Natural killer cell (primary cell): Measurements from ENCODE around the gene SAC3D1. TPM values are rescaled to one million over a fixed set of nuclear protein-coding genes. Genes with fewer than 3 reads are reported as not detected.
A peak's percentile ranks its signal among the peaks of the same experiment; 100 is the strongest.

Source experiments
- ATAC-seq, 3 donors: fragments of 150-1000 bp in 2 of 3; fragments of 200-7000 bp in 1 of 3; cut with Tn5 transposase; 1 replicate in 1 of 3; 2 replicates in 2 of 3; pipeline ENCODE4 v1.10.0; 2021; ENCODE audit warnings: mild to moderate bottlenecking in 2 of 3, moderate library complexity in 2 of 3
- DNase-seq, 2 donors: peaks; one replicate each; pipeline versions ENCODE4 v3.0.0 to v3.0.0-alpha.2; 2013 to 2021; ENCODE audit warnings: mixed read lengths in 1 of 2
- H3K27ac ChIP-seq: one replicate; pipeline ENCODE4 v1.5.1; 2013; ENCODE audit warnings: mild to moderate bottlenecking, low read length
- H3K27me3 ChIP-seq: one replicate; pipeline ENCODE4 v1.6.1; 2013; ENCODE audit warnings: low read length; ENCODE audit not compliant: control insufficient read depth, insufficient read depth
- H3K36me3 ChIP-seq: one replicate; pipeline ENCODE4 v1.6.1; 2013; ENCODE audit warnings: low read length; ENCODE audit not compliant: control insufficient read depth, insufficient read depth
- H3K4me1 ChIP-seq: one replicate; pipeline ENCODE4 v1.6.1; 2013; ENCODE audit warnings: low read length; ENCODE audit not compliant: control insufficient read depth, insufficient read depth
- H3K4me3 ChIP-seq: one replicate; pipeline ENCODE4 v1.5.1; 2013; ENCODE audit warnings: low read length
- H3K9me3 ChIP-seq: one replicate; pipeline ENCODE4 v1.6.1; 2013; ENCODE audit warnings: low read length; ENCODE audit not compliant: control insufficient read depth, insufficient read depth
- H3K27ac Mint-ChIP-seq, 2 donors: one replicate each; pipeline ENCODE4 v1.8.0; 2022; ENCODE audit warnings: mild to moderate bottlenecking in 2 of 2, mixed read lengths in 2 of 2, moderate library complexity in 1 of 2
- H3K27me3 Mint-ChIP-seq, 2 donors: one replicate each; pipeline ENCODE4 v1.8.0; 2022; ENCODE audit warnings: low read depth in 2 of 2, mixed read lengths in 2 of 2
- H3K36me3 Mint-ChIP-seq: one replicate; pipeline ENCODE4 v1.8.0; 2022; ENCODE audit warnings: mixed read lengths
- H3K4me1 Mint-ChIP-seq, 2 donors: one replicate each; pipeline ENCODE4 v1.8.0; 2022; ENCODE audit warnings: mixed read lengths in 2 of 2
- H3K4me3 Mint-ChIP-seq: one replicate; pipeline ENCODE4 v1.8.0; 2022; ENCODE audit warnings: mild to moderate bottlenecking, moderate library complexity, mixed read lengths
- H3K9me3 Mint-ChIP-seq, 2 donors: one replicate each; pipeline ENCODE4 v1.8.0; 2022; ENCODE audit warnings: mixed read lengths in 2 of 2
- CTCF ChIP-seq: fragments of 200-600 bp; IDR thresholded peaks from one replicate; pipeline ENCODE4 v1.8.0; 2022; ENCODE audit warnings: antibody characterized with exemption
- WGBS: methylation state at CpG from one replicate; pipeline ENCODE4 v1.1.7; 2013; ENCODE audit warnings: missing lambda C conversion rate; ENCODE audit not compliant: insufficient coverage; 5-methylcytosine and 5-hydroxymethylcytosine counted together
- intact Hi-C: fragments of 100-400 bp; cut with micrococcal nuclease; formaldehyde crosslinking; loops from one replicate; pipeline ENCODE4 v1.14.2; 2022
- total RNA-seq, 4 donors: library from RNA; stranded (reverse); fragments of 120-200 nt in 1 of 4; gene quantifications; one replicate each; pipeline versions ENCODE4 v1.2.3 to v1.2.4, GENCODE V29; 2013 to 2022

Gene SAC3D1
- total RNA-seq, 3 donors from 2014 or later (not counting 1 experiment from before 2014, with no cell fraction given), result 2.0 to 3.5 (median 2.8) TPM

- Histone ChIP-seq H3K4me3 (peak within 1 kb of the TSS; percentile 93), H3K36me3 (peaks cover 7% of the 10 kb centered on the region), H3K9me3 (no peaks in the 10 kb centered on the region), H3K4me1 (peaks cover 26% of the 10 kb centered on the region), H3K27me3 (no peaks in the 10 kb centered on the region), H3K27ac (peak within 1 kb of the TSS; percentile 100)
- Mint-ChIP-seq H3K27ac (peak within 1 kb of the TSS; percentile 95 to 96), H3K27me3 (no peaks in the 10 kb centered on the region), H3K36me3 (no peaks in the 10 kb centered on the region), H3K9me3 (no peaks in the 10 kb centered on the region), H3K4me3 (peak within 1 kb of the TSS; percentile 95), H3K4me1 (peaks cover 21 to 29% of the 10 kb centered on the region in 2 donors)
- WGBS, result under 1% methylated on average over 96 of the region's 96 CpGs
- peak; percentile 97 for TF ChIP-seq CTCF
- ATAC-seq (peak; percentile 77 to 90 (median 85)), DNase-seq (peak; percentile 86 to 94)
- intact Hi-C loops, result loop anchor here (1.0 to 5.0 kb wide), 4 partner anchors 13 to 167 kb away; partner anchors contain the start of genes SNX15 and ZNHIT2
These were observed 26.9 kb upstream of the SAC3D1 start, which contains the start of gene ARL2 for GRCh38 chr11:65013888-65014725. TSS of gene ARL2 (plus strand) at chr11:65014160. CDS start at chr11:65014208, 48 bp downstream.

DNA sequence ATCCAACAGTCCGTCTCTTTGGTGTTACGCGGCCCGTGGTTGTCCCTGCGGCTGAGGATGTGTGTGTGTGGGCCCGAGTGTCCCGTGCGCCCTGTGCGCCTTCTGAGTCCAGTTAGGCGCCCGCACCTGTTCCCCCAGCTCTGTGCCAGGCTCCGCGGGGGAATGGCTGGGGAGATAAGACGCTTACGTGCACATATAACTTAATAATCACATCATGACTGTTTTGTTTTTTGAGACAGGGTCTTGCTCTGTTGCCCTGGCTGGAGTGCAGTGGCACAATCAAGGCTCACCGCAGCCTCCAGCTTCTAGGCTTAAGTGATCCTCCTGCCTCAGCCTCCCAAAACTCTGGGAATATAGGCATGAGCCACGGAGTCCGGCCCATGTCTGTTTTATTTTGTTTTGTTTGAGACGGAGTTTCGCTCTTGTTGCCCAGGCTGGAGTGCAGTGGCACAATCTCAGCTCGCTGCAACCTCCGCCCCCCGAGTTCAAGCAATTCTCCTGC is 26.2 kb upstream of the SAC3D1 start:
- H3K4me3 ChIP-seq, result peak overlapping the region; percentile 93
- TF ChIP-seq CTCF, result no peak
- Mint-ChIP-seq H3K9me3 (no peaks in the 10 kb centered on the region), H3K4me3 (peak overlapping the region; percentile 90), H3K27me3 (no peaks in the 10 kb centered on the region), H3K27ac (peak overlapping the region; percentile 83 to 96), H3K36me3 (no peaks in the 10 kb centered on the region), H3K4me1 (peaks cover 21 to 29% of the 10 kb centered on the region in 2 donors)
- intact Hi-C loops, result loop anchor here (5.0 kb wide), 2 partner anchors 63 to 167 kb away; no protein-coding TSS in a partner anchor
- ATAC-seq (peak in 1 of 3 donors; percentile 0), DNase-seq (no peak)
- 34% methylated on average over 23 of the region's 23 CpGs for WGBS
- no peaks in the 10 kb centered on the region for H3K9me3 ChIP-seq
- peak overlapping the region; percentile 100 for H3K27ac ChIP-seq
- H3K27me3 ChIP-seq, result no peaks in the 10 kb centered on the region
- H3K36me3 ChIP-seq, result peaks cover 10% of the 10 kb centered on the region
- peaks cover 26% of the 10 kb centered on the region for H3K4me1 ChIP-seq

- Mint-ChIP-seq H3K27ac (peak overlapping the region in 1 of 2 donors; percentile 14), H3K4me1 (peaks cover 21 to 29% of the 10 kb centered on the region in 2 donors), H3K4me3 (peak overlapping the region; percentile 7), H3K27me3 (no peaks in the 10 kb centered on the region), H3K36me3 (no peaks in the 10 kb centered on the region), H3K9me3 (no peaks in the 10 kb centered on the region)
- ATAC-seq (no peak), DNase-seq (no peak)
- TF ChIP-seq CTCF, result no peak
- Histone ChIP-seq H3K4me1 (peaks cover 31% of the 10 kb centered on the region), H3K9me3 (no peaks in the 10 kb centered on the region), H3K27ac (no peak overlapping the region), H3K4me3 (no peak overlapping the region), H3K27me3 (no peaks in the 10 kb centered on the region), H3K36me3 (peaks cover 16% of the 10 kb centered on the region)
- intact Hi-C loops, result no loop called here
- 98% methylated on average over 4 of the region's 4 CpGs for WGBS
These were observed 24.3 kb upstream of the SAC3D1 start for GRCh38 chr11:65016705-65017104.
